ENCODE results near the gene PPP1R27.
A peak's percentile ranks its signal among the peaks of the same experiment; 100 is the strongest.

PPP1R27 gene, protein sequence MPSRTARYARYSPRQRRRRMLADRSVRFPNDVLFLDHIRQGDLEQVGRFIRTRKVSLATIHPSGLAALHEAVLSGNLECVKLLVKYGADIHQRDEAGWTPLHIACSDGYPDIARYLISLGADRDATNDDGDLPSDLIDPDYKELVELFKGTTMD
- 0 reads per million in 2 donors for total RNA-seq

- DNase-seq, result no peak
These were observed at the start of gene PPP1R27 for GRCh38 chr17:81834831-81835267. PPP1R27 (minus strand) TSS chr17:81835050; CDS start chr17:81834953, 97 bp downstream.

- DNase-seq, result no peak
These were observed 49.7 kb upstream of the PPP1R27 start for GRCh38 chr17:81884520-81884919.

- no peak for DNase-seq
These were observed 44.3 kb upstream of the PPP1R27 start for GRCh38 chr17:81879121-81879520.

DNA sequence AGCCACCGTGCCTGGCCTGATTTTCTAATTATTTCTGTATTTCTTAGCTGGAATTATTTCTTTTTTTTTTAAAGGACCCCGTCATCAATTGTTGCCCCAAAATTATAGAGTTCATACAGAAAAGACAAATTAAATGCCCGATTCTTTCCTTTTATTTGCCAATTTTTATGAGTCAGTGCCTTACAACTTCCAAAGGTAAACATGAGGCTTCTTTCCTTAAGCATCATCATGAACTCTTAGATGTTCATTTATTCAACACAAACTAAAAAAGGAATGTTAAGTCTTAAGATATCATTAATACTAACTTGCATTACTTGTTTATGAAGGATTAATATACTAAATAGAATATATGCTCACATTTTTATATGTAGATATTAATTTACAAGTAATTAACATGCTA, 43.4 kb upstream of the PPP1R27 start:
- DNase-seq, result no peak

GRCh38 chr17:81877569-81877968, 42.7 kb upstream of the PPP1R27 start:
- no peak for DNase-seq

GRCh38 chr17:81871387-81872230, 36.8 kb upstream of the PPP1R27 start:
- DNase-seq, result peak; percentile 94

- DNase-seq, result no peak
These were observed 36.1 kb upstream of the PPP1R27 start, which contains the start of gene ARHGDIA for GRCh38 chr17:81870981-81871386. ARHGDIA (minus strand) TSS chr17:81871337; CDS start chr17:81869930, 1,407 bp downstream.

DNA sequence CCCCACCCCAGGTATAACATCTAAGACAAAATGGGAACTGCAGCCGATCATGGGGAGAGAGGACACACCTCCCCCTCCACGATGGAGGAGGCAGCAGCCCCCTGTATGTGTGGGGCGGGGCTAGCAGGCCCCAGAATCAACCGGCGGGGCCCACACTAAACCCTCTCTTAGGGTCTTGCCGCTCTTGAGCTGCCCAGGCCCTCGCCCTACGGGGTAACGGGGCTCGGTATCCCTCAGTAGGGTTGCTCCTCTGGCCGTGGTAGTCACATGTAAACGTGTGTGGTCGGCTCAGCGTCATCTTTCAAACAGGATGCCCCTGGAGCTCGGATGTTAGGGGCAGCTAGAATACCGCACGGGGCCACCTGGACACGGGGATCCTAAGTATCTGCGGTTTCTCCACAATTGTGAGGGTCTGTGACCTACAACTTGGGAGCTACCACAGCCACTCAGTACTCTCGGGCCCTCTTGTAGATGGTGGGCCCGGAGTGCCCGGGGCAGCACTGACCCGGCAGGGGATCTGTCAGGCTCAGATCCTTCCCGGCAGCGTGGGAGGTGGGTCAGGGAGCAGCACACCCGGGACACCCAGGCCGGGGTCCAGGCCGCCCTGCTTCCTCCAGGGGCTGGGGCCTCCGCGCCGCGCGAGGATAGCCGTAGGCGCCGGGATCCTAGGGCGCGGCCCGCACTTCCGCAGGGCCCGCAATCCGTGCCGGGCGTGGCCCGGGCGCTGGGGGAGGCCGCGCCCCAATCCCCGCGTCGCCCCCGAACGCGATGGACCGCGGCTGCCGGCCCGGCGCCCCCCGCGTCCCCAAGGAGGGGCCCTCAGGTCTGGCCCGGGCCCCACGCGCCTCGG, 35.5 kb upstream of the PPP1R27 start:
- no peak for DNase-seq

DNA sequence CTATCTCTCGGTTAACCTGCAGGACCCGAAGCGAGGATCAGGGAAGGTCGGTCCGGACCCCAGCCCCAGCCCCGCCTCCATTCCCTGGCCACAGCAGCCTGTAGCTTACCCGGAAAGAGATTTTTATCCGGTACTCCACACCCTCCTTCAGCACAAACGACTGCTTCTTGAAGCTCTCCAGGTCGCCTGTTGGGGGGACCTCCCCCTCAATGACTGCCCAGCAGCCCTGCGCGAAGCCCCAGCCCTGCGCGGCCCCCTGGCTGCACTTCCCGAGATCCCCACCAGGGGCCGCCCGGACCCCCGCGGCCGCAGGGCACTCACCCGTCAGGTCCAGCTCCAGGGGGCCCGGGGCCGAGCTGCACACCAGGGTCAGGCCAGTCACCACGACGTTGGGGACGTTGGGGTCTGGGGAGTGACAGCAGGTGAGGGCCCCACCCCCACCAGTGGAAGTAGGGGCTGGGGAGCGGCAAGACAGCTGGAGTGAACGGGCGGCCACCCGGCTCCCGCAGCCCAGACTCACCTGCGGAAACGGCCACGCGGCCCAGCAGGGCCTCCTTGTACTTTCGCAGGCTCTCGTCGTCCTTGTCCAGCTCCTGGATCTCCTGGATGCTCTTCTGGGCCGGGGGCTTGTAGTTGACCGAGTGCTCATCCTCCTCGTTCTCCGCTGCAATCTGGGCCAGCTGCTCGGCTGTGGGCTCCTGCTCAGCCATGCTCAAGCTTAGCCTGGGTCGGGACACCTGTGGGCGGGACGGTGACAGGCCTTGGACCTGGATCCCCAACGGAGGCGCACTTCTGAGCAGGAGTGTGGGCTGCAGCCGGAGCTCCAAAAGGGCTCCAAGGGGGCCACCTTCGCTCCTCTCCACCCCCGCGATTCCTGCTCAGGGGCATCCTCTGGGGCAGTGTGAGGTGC, 34.6 kb upstream of the PPP1R27 start:
- DNase-seq, result no peak

DNA sequence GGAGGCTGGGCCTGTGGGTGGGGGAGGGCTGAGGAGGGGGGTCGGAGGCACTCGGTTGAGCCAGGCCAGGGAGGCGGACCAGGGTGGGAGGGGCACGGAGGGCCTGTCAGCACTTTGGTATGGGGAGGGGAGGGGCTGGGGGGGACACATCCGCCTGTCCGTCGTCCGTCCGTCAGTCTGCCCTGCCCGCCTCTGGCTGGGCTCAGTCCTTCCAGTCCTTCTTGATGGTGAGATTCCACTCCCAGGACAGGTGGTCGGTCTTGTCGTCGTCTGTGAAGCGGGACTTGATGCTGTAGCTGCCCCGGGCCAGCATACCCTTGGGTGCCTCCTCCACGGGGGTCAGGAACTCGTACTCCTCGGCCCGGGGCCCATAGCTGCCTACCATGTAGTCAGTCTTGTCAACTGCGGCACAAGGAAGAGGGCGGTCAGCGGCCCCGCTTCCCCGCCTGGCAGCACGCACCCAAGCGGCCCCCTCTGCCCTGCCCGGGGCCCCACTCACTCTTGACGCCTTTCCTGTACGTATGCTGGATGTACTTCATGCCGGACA, 33.9 kb upstream of the PPP1R27 start:
- DNase-seq, result no peak

DNA sequence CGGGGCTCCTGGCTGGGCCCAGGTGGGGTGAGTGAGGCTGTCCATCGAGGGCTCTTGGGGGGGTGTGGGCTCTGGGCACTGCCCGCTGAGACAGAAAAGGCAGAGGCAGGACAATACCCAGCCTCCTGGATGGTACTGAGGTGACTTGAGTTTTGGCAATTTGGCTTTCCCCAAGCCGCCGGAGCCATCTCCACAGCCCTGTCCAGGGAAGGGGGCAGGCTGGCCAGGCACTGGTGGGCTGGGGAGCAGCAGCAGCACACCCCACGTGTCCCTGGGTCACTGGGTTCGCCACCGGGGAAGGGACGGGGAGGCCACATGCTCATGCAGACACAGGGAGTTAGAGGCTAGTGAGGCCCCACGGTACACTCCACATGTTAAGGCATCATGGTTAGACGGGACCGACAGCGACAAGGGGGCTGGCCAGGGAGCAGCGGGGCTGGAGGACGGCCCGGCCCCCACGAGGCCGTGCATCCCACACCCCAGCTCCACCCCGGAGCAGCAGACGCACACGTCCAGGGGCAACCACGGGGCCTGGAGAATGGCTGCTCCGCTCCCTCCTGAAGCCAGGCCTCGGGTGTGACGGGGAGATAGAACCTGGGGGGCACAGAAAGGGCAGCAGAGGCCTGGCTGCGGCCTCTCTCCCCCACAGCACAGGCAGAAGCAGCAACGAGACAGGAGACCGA, 33.3 kb upstream of the PPP1R27 start:
- DNase-seq, result no peak

- no peak for DNase-seq
These were observed 32.5 kb upstream of the PPP1R27 start for GRCh38 chr17:81867170-81867990.

GRCh38 chr17:81866440-81867169, 31.8 kb upstream of the PPP1R27 start:
- DNase-seq, result no peak

GRCh38 chr17:81865733-81866439, 31.0 kb upstream of the PPP1R27 start:
- no peak for DNase-seq

GRCh38 chr17:81865358-81865732, 30.5 kb upstream of the PPP1R27 start:
- no peak for DNase-seq

GRCh38 chr17:81863833-81864768, 29.3 kb upstream of the PPP1R27 start:
- no peak for DNase-seq

GRCh38 chr17:81863123-81863675, 28.3 kb upstream of the PPP1R27 start:
- no peak for DNase-seq

Data from activated gamma-delta T cell (primary cell).